CD1c-positive myeloid dendritic cell (primary cell): ENCODE results near the gene GRIN3B.
A peak's percentile ranks its signal among the peaks of the same experiment; 100 is the strongest.

Experiments used
- DNase-seq: peaks from one replicate; pipeline ENCODE4 v3.0.0-alpha.2; 2016; ENCODE audit errors: extremely low spot score

The GRIN3B gene

DNA sequence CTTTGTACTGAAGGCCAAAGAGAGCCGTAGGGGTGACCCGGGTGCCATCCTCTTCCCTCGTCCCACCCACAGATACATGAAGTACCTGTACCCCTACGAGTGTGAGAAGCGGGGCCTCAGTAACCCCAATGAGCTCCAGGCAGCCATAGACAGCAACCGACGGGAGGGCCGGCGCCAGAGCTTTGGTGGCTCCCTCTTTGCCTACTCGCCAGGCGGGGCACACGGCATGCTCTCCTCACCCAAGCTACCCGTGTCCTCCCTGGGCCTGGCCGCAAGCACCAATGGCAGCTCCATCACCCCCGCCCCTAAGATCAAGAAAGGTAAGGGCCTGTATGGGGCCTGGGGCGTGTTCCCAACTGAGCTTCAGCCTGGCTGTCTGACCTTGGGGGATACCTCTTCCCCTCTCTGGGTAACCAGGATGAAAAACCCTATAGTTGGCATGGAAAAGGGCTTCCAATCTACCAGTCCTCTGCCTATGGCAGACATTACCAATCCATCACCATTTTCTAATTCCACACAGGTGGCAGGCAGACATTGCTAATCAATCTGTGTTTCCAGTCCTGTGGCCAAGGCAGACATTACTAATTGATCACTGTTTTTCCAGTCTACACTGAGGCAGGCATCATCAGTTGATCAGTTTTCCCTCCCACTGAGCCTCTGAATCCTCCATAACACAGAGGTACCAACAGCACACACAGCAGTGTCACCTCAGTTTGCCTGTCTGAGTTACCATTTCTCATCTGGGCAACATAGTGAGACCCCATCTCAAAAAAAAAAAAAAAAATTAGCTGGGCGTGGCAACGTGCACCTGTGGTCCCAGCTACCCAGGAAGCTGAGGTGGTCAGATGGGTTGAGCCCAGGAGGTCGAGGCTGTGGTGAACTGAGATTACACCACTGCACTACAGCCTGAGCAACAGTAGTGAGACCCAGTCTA is 35.2 kb upstream of the GRIN3B start:
- DNase-seq = no peak

DNA sequence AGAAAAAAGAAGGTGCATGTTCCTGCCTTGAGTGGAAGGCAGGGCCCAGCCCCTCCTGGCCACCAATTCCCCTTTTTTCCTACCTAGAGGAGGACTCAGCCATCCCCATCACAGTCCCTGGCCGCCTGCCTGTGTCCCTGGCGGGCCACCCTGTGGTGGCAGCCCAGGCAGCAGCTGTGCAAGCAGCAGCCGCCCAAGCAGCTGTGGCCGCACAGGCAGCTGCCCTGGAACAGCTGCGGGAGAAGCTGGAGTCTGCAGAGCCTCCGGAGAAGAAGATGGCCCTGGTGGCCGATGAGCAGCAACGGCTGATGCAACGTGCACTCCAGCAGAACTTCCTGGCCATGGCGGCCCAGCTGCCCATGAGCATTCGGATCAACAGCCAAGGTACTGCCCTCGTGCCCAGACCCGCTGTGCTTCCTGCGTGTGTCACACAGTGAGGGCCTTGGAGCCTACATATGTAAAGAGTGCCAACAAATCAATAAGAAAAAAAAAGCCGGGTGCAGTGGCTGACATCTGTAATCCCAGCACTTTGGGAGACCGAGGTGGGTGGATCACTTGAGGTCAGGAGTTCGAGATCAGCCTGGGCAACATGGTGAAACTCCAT is 33.6 kb upstream of the GRIN3B start:
- DNase-seq = no peak

GRCh38 chr19:970695-971094 is 29.5 kb upstream of the GRIN3B start:
- DNase-seq = peak; percentile 27

GRCh38 chr19:971795-972194 is 28.4 kb upstream of the GRIN3B start:
- no peak for DNase-seq

DNA sequence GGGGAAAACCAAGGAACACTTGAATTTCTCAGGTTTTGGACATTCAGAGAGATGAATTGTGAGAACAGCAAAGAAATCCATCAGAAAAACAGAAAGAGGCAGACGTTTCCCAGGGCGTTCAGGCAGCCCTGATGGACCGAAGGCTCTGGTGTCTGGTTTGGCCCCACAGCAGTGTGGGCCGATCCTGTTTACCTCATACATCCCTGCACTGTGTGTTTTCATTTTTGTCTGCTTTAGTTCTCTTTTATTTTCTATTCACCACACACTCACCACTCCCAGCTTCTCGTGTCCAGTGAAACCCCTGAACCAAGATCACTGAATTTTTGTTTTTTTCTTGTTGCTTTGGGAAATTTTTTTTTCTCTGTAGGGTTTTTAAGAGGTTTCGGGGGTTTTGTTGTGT is 27.9 kb upstream of the GRIN3B start:
- DNase-seq = no peak

- no peak for DNase-seq
These were observed 26.3 kb upstream of the GRIN3B start for GRCh38 chr19:973726-974563.

GRCh38 chr19:974564-975257 is 25.5 kb upstream of the GRIN3B start:
- no peak for DNase-seq

DNA sequence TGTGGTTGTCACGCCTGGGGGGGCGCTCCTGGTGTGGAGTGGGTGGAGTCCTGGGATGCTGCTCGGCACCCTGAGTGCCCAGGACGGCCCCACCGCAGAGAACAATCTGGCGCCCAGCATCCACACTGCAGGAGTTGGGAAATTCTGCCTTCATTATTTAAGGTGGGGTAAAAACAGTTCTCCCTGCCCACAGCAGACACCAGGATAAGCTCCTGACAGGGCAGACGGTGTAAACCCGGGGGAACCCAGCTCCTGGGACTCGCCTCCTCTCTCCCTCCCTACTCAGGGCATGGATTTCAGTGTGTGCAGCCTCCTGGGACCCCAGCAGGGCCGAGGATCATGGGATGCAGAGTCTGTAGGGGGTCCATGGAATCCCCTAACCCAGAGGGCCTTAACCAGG is 23.7 kb upstream of the GRIN3B start:
- no peak for DNase-seq

- no peak for DNase-seq
These were observed 23.2 kb upstream of the GRIN3B start for GRCh38 chr19:977058-977464.

DNA sequence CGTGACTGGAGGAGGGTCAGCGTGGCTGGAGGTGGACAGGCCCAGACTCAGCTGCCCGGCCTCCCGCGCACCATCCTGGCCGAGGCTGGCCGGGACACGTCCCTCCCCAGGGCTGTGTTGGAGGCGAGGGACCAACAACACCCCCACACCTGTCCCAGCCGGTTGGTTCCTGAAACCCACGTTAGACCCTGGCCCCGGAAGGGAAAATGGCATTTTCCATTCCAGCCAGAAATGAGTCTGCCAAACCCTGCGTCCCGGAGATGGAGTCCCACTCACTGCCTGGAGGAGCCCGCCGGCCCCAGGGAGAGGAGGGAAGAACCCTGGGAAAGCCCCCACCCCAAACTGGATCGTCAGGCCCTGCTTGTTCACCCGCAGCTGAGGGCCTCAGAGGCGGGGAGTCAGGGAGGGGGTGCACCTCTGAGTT is 20.9 kb upstream of the GRIN3B start:
- no peak for DNase-seq

- peak; percentile 56 for DNase-seq
These were observed 19.9 kb upstream of the GRIN3B start for GRCh38 chr19:980133-980998.

DNA sequence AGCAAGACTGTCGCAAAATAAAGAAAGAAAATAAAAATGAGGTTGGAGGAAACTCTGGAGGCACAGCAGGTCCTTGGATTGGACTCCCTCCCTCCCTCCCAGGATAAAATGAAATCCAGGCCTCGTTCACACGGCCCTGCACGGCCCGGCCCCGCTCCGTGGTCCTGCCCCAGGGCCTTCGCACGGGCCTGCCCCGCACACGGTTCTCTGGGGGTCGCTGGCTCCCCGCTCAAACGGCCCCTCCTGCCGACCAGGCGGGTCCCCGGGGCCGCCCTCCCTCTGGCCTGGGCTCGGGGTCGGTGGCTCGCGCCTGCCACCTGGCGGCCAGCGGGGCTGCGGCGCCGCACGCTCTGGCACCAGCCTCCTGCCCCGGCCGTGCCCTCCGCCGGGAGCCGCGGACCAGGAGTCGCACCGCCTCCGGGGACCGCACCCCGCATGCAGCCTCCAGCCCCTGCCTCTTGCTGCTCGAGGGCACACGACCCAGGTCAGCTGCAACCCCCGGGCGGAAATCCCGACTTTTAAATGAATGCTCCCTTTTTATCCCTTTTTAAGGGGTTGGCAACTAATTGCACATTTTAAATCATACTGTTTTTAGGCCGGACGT is 17.6 kb upstream of the GRIN3B start:
- DNase-seq = peak; percentile 81

- peak; percentile 96 for DNase-seq
These were observed 15.9 kb upstream of the GRIN3B start, which contains the start of gene WDR18 for GRCh38 chr19:984165-984967. Gene WDR18, plus strand, starts transcription at chr19:984345. Its CDS starts 9 bp downstream, at chr19:984354.

DNA sequence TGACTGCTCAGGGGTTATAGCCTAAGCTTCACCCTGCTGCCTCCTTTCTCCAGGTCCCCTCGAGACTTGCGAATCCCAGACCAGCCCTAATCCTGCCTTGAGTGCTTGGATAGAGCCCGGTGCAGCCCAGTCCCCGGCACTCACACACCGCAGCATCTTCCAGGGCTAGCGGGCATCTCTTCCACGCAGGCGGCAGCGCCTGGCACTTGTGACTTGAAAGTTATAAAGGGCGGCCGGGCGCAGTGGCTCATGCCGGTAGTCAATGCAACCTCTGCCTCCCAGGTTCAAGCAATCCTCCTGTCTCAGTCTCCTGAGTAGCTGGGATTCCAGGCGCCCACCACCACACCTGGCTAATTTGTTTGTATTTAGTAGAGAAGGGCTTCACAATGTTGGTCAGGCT is 14.1 kb upstream of the GRIN3B start:
- DNase-seq = no peak

DNA sequence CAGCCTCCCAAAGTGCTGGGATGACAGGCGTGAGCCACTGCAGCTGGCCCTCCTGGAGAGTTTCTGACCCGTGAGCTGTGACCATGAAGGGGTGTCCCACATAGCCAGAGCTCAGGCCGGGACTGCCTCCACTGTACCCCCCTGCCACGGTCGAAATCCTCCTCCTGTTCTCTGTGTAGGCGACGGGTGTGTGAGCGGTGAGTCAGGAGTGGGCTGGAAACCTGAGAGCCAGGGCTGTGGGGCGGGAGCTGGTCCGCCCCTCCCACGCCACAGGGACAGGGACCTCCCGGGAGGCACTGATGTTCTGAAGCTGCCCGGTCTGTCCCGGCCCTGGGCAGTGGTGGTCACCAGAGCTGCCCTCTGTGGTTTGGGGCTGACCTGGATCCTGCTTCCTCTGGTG is 12.1 kb upstream of the GRIN3B start:
- DNase-seq = no peak

DNA sequence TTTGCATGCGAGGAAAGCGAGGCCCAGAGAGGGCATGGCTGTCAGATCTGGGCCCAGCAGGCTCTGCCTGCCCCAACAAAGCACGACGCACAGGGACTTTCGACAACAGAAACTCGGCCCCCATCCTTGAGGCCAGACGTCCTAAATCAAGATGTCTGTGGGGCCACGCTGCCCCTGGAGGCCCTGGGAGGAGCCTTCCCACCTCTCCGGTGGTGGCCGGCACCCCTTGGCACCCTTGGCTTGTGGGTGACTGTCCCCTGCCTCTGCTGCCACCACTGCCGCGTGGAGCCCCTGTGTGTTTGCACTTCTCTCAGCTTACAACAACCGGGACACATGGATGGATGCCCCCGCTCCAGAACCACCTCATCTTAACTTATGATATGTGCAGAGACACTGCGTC is 11.7 kb upstream of the GRIN3B start:
- DNase-seq = no peak

DNA sequence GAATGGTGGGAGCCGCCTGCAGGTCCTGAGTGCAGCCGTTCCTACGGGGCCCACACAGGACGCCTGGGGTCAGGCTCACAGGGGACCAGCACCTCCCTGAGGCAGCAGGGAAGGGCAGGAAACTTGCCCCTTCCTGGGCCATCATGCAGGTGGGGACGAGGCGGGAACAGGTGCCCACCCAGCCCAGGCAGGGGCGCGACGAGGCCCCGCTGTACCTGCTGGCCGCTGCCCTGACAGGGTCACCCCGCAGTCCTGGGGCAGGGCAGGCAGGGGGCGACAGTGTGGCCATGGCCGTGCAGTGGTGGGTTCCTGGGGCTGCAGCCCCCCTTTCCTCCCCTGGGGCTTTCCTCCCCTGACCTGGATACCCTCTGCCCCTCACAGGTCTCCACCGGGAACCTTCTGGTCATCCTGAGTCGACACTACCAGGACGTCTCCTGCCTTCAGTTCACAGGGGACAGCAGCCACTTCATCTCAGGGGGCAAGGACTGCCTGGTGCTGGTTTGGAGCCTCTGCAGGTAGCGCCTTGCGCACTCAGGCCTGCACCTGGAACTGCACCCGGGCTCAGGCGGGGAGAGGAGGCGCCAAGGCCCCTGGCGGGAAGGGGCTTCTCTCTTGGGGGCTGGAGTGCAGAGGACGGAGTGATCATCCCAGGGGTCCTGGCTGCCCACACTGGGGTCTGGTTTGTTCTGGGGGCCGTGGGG is 10.7 kb upstream of the GRIN3B start:
- DNase-seq = no peak

- DNase-seq = no peak
These were observed 10.1 kb upstream of the GRIN3B start for GRCh38 chr19:990119-990571.

- DNase-seq = no peak
These were observed 9.5 kb upstream of the GRIN3B start for GRCh38 chr19:990746-991145.
